22Rv1 (cell line): Measurements from ENCODE around the gene RNU7-1.

ENCODE experiments used
- H3K27ac ChIP-seq: fragments of 450-650 bp; 2 replicates; pipeline ENCODE4 v1.5.1; 2017
- ZFX ChIP-seq: fragments of 450-650 bp; IDR thresholded peaks from 2 replicates; pipeline ENCODE4 v1.6.1; 2017; ENCODE audit warnings: antibody characterized with exemption, borderline replicate concordance
- TF ChIP-seq, protein P1 (sequence below): fragments of 450-650 bp; IDR thresholded peaks from 2 replicates; pipeline ENCODE4 v1.5.1; 2017; ENCODE audit warnings: mild to moderate bottlenecking

RNU7-1 gene

GRCh38 chr12:6961695-6962284 is 18.2 kb downstream of the RNU7-1 start:
- H3K27ac ChIP-seq = peak overlapping the region; percentile 100
- no peak for TF ChIP-seq ZFX
- TF ChIP-seq, protein P1, sequence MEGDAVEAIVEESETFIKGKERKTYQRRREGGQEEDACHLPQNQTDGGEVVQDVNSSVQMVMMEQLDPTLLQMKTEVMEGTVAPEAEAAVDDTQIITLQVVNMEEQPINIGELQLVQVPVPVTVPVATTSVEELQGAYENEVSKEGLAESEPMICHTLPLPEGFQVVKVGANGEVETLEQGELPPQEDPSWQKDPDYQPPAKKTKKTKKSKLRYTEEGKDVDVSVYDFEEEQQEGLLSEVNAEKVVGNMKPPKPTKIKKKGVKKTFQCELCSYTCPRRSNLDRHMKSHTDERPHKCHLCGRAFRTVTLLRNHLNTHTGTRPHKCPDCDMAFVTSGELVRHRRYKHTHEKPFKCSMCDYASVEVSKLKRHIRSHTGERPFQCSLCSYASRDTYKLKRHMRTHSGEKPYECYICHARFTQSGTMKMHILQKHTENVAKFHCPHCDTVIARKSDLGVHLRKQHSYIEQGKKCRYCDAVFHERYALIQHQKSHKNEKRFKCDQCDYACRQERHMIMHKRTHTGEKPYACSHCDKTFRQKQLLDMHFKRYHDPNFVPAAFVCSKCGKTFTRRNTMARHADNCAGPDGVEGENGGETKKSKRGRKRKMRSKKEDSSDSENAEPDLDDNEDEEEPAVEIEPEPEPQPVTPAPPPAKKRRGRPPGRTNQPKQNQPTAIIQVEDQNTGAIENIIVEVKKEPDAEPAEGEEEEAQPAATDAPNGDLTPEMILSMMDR = peak; percentile 95

DNA sequence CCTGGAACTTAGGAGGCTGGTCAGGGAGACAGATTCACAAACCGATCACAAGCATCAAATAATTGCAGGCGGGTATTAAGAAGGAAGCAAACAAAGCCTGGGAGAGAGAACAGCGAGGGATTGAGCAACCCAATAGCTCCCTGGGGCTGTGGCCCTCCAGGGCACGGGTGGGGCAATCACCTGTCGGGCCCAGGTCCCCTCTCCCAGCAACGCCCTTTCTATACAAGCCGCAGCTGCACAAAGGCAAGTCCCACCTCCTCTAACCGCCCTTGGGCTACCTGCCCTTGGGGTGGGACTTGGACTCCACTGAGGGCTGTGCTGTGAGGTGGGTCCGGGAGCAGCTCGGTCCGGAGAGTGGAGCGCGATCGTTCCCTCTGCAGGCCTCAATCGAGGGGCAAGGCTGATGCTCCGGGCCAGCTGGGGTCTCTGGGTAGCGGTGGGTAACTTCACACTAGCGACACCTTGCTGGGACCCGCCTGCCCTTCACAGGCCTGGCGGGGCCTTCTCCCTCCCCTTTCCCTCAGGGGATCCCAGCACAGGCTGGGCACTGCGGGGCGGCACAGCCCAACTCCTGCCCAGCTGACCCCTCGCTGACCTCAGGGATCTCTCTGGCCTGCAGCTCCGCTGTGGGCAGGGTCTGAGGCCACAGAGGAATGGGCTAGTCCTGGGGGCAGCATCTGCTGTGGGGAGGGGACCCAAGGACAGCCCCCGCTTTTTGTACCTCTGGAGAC is 18.8 kb downstream of the RNU7-1 start:
- TF ChIP-seq, protein P1 = peak; percentile 32
- no peak for TF ChIP-seq ZFX
- H3K27ac ChIP-seq = peak overlapping the region; percentile 100

GRCh38 chr12:6963016-6963731 is 19.6 kb downstream of the RNU7-1 start:
- peak overlapping the region; percentile 100 for H3K27ac ChIP-seq
- TF ChIP-seq, protein P1 = no peak
- TF ChIP-seq ZFX = no peak

- TF ChIP-seq, protein P1 = no peak
- TF ChIP-seq ZFX = no peak
These were observed 20.3 kb downstream of the RNU7-1 start for GRCh38 chr12:6963791-6964413.

DNA sequence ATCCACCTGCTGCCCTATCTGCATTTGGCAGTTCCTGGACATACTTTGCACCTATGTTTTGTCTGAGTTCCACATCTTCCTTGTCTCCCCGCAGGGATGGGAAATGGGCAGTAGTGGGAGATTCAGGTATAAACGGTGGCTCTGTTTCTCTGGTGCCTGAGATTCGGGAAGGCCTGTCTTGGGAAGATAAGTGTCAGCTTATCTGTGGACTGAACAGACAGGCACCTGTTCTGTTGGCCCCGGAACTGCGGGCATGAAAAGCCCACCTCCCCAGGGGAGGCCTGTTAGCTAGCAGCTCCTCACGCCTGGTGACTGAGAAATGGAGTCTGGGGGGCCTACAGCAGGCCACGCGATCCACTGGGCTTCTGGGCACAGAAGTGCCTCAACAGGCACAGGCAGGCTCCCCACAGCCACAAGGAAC is 21.0 kb downstream of the RNU7-1 start:
- TF ChIP-seq, protein P1 = no peak
- TF ChIP-seq ZFX = no peak
- peak overlapping the region; percentile 100 for H3K27ac ChIP-seq

More at GRCh38 chr12:6963791-6964413, 20.3 kb downstream of the RNU7-1 start:
- peak overlapping the region; percentile 100 for H3K27ac ChIP-seq

DNA sequence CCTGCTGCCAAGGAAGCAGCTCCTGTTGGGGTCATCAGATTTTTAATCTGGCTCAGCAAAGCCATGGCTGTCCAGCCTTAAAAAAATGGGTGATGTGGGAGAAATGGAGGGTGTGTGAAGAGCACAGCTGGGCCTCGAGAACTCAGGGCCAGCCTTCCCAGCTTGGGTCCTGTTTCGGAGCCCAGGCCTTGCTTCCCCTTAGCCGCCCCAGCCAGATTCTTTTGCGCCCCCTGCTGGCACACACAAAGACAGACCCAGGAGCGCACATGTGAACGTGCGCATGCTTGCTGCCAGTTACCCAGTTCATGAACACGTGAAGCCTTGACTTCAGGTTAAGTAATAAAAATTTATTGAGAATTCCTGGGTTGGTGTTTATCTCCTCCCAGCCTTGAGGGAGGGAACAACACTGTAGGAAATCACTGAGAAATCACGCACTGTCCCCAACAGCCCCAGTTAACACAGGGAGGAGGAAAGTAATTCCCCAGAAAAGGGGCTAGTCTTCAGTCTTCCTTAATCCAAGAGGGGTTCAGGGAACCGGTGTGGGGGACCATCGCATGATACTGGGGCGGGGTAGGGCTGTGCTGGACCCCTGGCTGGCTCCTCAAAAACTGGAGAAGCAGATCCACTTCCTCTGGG is 21.5 kb downstream of the RNU7-1 start:
- peak overlapping the region; percentile 100 for H3K27ac ChIP-seq
- TF ChIP-seq, protein P1 = peak; percentile 100
- no peak for TF ChIP-seq ZFX
